ENCODE data around the gene PEMT.

GRCh38 chr17:17457680-17458079 is 133.8 kb downstream of the PEMT start:
- TF ChIP-seq, protein P1, sequence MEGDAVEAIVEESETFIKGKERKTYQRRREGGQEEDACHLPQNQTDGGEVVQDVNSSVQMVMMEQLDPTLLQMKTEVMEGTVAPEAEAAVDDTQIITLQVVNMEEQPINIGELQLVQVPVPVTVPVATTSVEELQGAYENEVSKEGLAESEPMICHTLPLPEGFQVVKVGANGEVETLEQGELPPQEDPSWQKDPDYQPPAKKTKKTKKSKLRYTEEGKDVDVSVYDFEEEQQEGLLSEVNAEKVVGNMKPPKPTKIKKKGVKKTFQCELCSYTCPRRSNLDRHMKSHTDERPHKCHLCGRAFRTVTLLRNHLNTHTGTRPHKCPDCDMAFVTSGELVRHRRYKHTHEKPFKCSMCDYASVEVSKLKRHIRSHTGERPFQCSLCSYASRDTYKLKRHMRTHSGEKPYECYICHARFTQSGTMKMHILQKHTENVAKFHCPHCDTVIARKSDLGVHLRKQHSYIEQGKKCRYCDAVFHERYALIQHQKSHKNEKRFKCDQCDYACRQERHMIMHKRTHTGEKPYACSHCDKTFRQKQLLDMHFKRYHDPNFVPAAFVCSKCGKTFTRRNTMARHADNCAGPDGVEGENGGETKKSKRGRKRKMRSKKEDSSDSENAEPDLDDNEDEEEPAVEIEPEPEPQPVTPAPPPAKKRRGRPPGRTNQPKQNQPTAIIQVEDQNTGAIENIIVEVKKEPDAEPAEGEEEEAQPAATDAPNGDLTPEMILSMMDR (IDR thresholded peaks at IDR 0.05; ENCODE audit: insufficient read depth, low read length, poor library complexity, severe bottlenecking), result no peak
- no peak for TF ChIP-seq EZH2phosphoT487 (conservative IDR thresholded peaks at IDR 0.05; ENCODE audit: low read length)

Data from SU-DHL-6 (cell line).